HepG2 (cell line): Measurements from ENCODE around the gene UTS2R. TPM values are rescaled to one million over a fixed set of nuclear protein-coding genes. Genes with fewer than 3 reads are reported as not detected.

Experiments used
- AGO2 ChIP-seq: fragments of 200-400 bp; formaldehyde crosslinking; optimal IDR thresholded peaks from 2 replicates; pipeline ENCODE3; 2017; ENCODE audit warnings: mild to moderate bottlenecking, low read depth, low read length, moderate library complexity
- AKAP8 ChIP-seq: sonication (generic); formaldehyde crosslinking; IDR thresholded peaks from 2 replicates; pipeline ENCODE4 v1.5.1; 2020; ENCODE audit warnings: mild to moderate bottlenecking, missing genetic modification reagents
- ARNT ChIP-seq: fragments of 450-650 bp; IDR thresholded peaks from 2 replicates; pipeline ENCODE4 v1.6.1; 2017
- CBFB ChIP-seq: sonication (generic); formaldehyde crosslinking; IDR thresholded peaks from 2 replicates; pipeline ENCODE4 v1.4.0; 2020; ENCODE audit warnings: missing genetic modification reagents
- CC2D1A ChIP-seq: sonication (generic); formaldehyde crosslinking; IDR thresholded peaks from 2 replicates; pipeline ENCODE4 v1.8.1; 2023; ENCODE audit warnings: mild to moderate bottlenecking, missing genetic modification reagents
- CHD4 ChIP-seq: fragments of 200-600 bp; sonication (generic); IDR thresholded peaks from 2 replicates; pipeline ENCODE4 v1.7.0; 2017; ENCODE audit warnings: mild to moderate bottlenecking, low read length, borderline replicate concordance
- FOXO1 ChIP-seq: sonication (generic); formaldehyde crosslinking; IDR thresholded peaks from 2 replicates; pipeline ENCODE4 v1.4.0; 2020; ENCODE audit warnings: missing genetic modification reagents
- JARID2 ChIP-seq: sonication (generic); formaldehyde crosslinking; IDR thresholded peaks from 2 replicates; pipeline ENCODE4 v1.8.1; 2023; ENCODE audit warnings: missing genetic modification reagents, inconsistent platforms; ENCODE audit not compliant: insufficient replicate concordance
- KDM1A ChIP-seq: IDR thresholded peaks from 2 replicates; pipeline ENCODE4 v1.6.1; 2016; ENCODE audit warnings: missing compliant biosample characterization
- KDM5A ChIP-seq: fragments of 200-600 bp; sonication (generic); IDR thresholded peaks from 2 replicates; pipeline ENCODE4 v1.7.0; 2018; ENCODE audit warnings: antibody characterized with exemption, mild to moderate bottlenecking, low read length, borderline replicate concordance
- MAFK ChIP-seq, 2 experiments: IDR thresholded peaks in 1 of 2; conservative IDR thresholded peaks in 1 of 2; 2 replicates each; pipeline ENCODE4 v1.6.1; 2011; ENCODE audit warnings: improper control_type of control experiment in 2 of 2, low read length in 2 of 2
- MXD3 ChIP-seq: IDR thresholded peaks from 2 replicates; pipeline ENCODE4 v1.6.1; 2016; ENCODE audit warnings: mild to moderate bottlenecking, missing biosample characterization, missing genetic modification reagents
- NCOA1 ChIP-seq: sonication (generic); formaldehyde crosslinking; IDR thresholded peaks from 2 replicates; pipeline ENCODE4 v1.9.0; 2021; ENCODE audit warnings: missing genetic modification reagents
- NR2F1 ChIP-seq, 2 experiments: fragments of 450-650 bp in 1 of 2; formaldehyde crosslinking in 1 of 2; IDR thresholded peaks; 2 replicates each; pipeline versions ENCODE4 v1.5.0 to v1.6.1; 2016 to 2020; ENCODE audit warnings: mild to moderate bottlenecking in 1 of 2, missing compliant biosample characterization in 1 of 2, missing genetic modification reagents in 1 of 2, moderate library complexity in 1 of 2
- PAX8 ChIP-seq: sonication (generic); formaldehyde crosslinking; IDR thresholded peaks from 2 replicates; pipeline ENCODE4 v1.8.0; 2022; ENCODE audit warnings: mild to moderate bottlenecking, missing genetic modification reagents, borderline replicate concordance
- RBM39 ChIP-seq: fragments of 200-400 bp; formaldehyde crosslinking; IDR thresholded peaks from one replicate; pipeline ENCODE4 v1.6.1; 2018; ENCODE audit warnings: antibody characterized with exemption, mild to moderate bottlenecking, low read depth, low read length; ENCODE audit not compliant: poor library complexity, severe bottlenecking
- SIN3A ChIP-seq: IDR thresholded peaks from 2 replicates; pipeline ENCODE4 v1.6.1; 2011; ENCODE audit warnings: low read depth, mild to moderate bottlenecking, control low read depth, low read length, borderline replicate concordance
- TAF1 ChIP-seq: sonication (generic); formaldehyde crosslinking; IDR thresholded peaks from 2 replicates; pipeline ENCODE4 v1.4.0; 2020; ENCODE audit warnings: missing genetic modification reagents
- TCF7L2 ChIP-seq: IDR thresholded peaks from 2 replicates; pipeline ENCODE4 v1.6.1; 2011; ENCODE audit warnings: mild to moderate bottlenecking, low read depth, low read length, moderate library complexity
- ZHX1 ChIP-seq: sonication (generic); formaldehyde crosslinking; IDR thresholded peaks from 2 replicates; pipeline ENCODE4 v1.8.1; 2022; ENCODE audit warnings: low read depth, mild to moderate bottlenecking, missing genetic modification reagents
- ZMYM4 ChIP-seq: sonication (generic); formaldehyde crosslinking; IDR thresholded peaks from 2 replicates; pipeline ENCODE4 v1.8.1; 2023; ENCODE audit warnings: mild to moderate bottlenecking, missing genetic modification reagents
- ZNF136 ChIP-seq: sonication (generic); formaldehyde crosslinking; IDR thresholded peaks from 2 replicates; pipeline ENCODE4 v1.8.1; 2022; ENCODE audit warnings: low read depth, mild to moderate bottlenecking, moderate library complexity, missing genetic modification reagents
- ZNF224 ChIP-seq: sonication (generic); formaldehyde crosslinking; IDR thresholded peaks from 2 replicates; pipeline ENCODE4 v1.5.0; 2020; ENCODE audit warnings: mild to moderate bottlenecking, missing genetic modification reagents
- ZNF562 ChIP-seq: sonication (generic); formaldehyde crosslinking; IDR thresholded peaks from 2 replicates; pipeline ENCODE4 v1.8.0; 2022; ENCODE audit warnings: missing genetic modification reagents, borderline replicate concordance
- ZSCAN20 ChIP-seq: sonication (generic); formaldehyde crosslinking; IDR thresholded peaks from 2 replicates; pipeline ENCODE4 v1.4.0; 2020; ENCODE audit warnings: missing genetic modification reagents, mild to moderate bottlenecking, borderline replicate concordance
- polyA plus RNA-seq, 8 experiments: library from polyadenylated mRNA; depleted of rRNA in 3 of 8; stranded (reverse) in 7 of 8; unstranded in 1 of 8; fragments of >200 nt; fragmentation: Illumina TruSeq in 4 of 8; extraction: Trizol in 4 of 8; gene quantifications; 2 replicates each; pipeline versions ENCODE4 v1.2.1 to v1.2.3, GENCODE V29; 2011 to 2016; ENCODE audit warnings: low read depth in 4 of 8, missing spikeins in 1 of 8, mixed read lengths in 1 of 8; ENCODE audit not compliant: insufficient read depth in 1 of 8
- total RNA-seq, 5 experiments: library from RNA; depleted of rRNA; stranded (reverse); fragments of >200 nt; fragmentation: Illumina TruSeq; extraction: Trizol; gene quantifications; 2 replicates each; pipeline ENCODE4 v1.2.3, GENCODE V29; 2016; ENCODE audit warnings: low read depth in 1 of 5
- TF ChIP-seq, protein P1 (sequence below): sonication (generic); formaldehyde crosslinking; IDR thresholded peaks from 2 replicates; pipeline ENCODE4 v1.5.0; 2020; ENCODE audit warnings: mild to moderate bottlenecking, missing genetic modification reagents, borderline replicate concordance

The UTS2R gene
- total and polyA plus RNA-seq, 2 of the 13 experiments (the other 11 are each of a cell fraction or from before 2014, with no cell fraction given) = 0.13 to 0.15 TPM

GRCh38 chr17:82345151-82345976 lies 26.2 kb upstream of the UTS2R start (continued):
- TF ChIP-seq TCF7L2 (no peak), NR2F1 (CRISPR knock-in tag; IDR thresholded peaks at IDR 0.05) (no peak), ZMYM4 (CRISPR knock-in tag) (0 out of 2 replicates have a peak, but pooled peaks have one; percentile 2), ZSCAN20 (CRISPR knock-in tag) (no peak), AKAP8 (CRISPR knock-in tag) (no peak), TAF1 (CRISPR knock-in tag) (no peak), SIN3A (no peak), ZHX1 (CRISPR knock-in tag) (no peak), CC2D1A (no peak), ZNF136 (no peak), NCOA1 (CRISPR knock-in tag) (no peak), ZNF224 (CRISPR knock-in tag) (no peak), KDM5A (no peak), PAX8 (no peak), CBFB (CRISPR knock-in tag) (no peak), ARNT (no peak), KDM1A (CRISPR knock-in tag) (no peak), AGO2 (peak; percentile 89), MXD3 (CRISPR knock-in tag) (no peak), JARID2 (no peak), CHD4 (no peak), ZNF562 (CRISPR knock-in tag) (no peak), FOXO1 (CRISPR knock-in tag) (no peak), MAFK (conservative IDR thresholded peaks at IDR 0.05 in 1 of 2, IDR thresholded peaks at IDR 0.05 in 1 of 2; ENCODE audit: low read length in 2 of 2) (no peak), RBM39 (peak; percentile 13)
- TF ChIP-seq, protein P1, sequence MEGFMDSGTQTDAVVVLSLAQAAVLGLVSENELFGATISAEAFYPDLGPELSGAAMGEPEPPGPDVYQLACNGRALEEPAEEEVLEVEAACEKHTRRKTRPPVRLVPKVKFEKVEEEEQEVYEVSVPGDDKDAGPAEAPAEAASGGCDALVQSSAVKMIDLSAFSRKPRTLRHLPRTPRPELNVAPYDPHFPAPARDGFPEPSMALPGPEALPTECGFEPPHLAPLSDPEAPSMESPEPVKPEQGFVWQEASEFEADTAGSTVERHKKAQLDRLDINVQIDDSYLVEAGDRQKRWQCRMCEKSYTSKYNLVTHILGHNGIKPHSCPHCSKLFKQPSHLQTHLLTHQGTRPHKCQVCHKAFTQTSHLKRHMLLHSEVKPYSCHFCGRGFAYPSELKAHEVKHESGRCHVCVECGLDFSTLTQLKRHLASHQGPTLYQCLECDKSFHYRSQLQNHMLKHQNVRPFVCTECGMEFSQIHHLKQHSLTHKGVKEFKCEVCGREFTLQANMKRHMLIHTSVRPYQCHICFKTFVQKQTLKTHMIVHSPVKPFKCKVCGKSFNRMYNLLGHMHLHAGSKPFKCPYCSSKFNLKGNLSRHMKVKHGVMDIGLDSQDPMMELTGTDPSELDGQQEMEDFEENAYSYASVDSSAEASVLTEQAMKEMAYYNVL (CRISPR knock-in tag) = no peak
